Measurements from ENCODE around the gene APOD.

Gene APOD

DNA sequence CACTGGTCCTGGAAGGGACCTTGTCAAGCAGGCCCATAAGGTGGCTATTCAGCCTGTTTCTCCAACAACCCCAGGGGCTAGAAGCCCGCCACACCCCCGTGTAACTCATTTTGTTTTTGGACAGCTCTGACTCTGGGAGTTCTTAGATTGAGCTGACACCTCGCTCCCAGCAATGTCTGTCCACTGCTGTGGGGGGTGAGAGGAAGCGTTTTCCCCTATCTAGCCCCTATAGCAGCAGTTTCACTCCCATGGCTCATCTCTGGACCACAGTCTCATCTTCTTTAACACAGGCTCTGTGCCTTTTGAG is 39.6 kb downstream of the APOD start:
- Histone ChIP-seq H3F3A (ENCODE audit: insufficient read depth, low read length) (peaks cover 38% of the 10 kb centered on the region), H3K9ac (ENCODE audit: low read length) (no peak overlapping the region), H4K20me1 (ENCODE audit: insufficient read depth, low read length) (no peaks in the 10 kb centered on the region), H3K4me1 (ENCODE audit: low read length) (peaks cover 63% of the 10 kb centered on the region), H3K36me3 (replicated peaks; ENCODE audit: insufficient read depth, low read length) (no peaks in the 10 kb centered on the region), H3K27ac (ENCODE audit: low read length) (no peak overlapping the region), H3K27me3 (replicated peaks; ENCODE audit: insufficient read depth, low read length) (no peaks in the 10 kb centered on the region), H3K9me3 (replicated peaks; ENCODE audit: insufficient read depth, low read length) (no peaks in the 10 kb centered on the region), H3K4me2 (ENCODE audit: low read depth, low read length) (no peak overlapping the region), H3K9me2 (replicated peaks; ENCODE audit: insufficient read depth, low read length) (no peaks in the 10 kb centered on the region), H3K79me2 (ENCODE audit: low read length) (peaks cover 44% of the 10 kb centered on the region), H3K4me3 (ENCODE audit: low read length) (no peak overlapping the region), H2AFZ (ENCODE audit: low read length) (no peak overlapping the region)
- TF ChIP-seq, protein P1, sequence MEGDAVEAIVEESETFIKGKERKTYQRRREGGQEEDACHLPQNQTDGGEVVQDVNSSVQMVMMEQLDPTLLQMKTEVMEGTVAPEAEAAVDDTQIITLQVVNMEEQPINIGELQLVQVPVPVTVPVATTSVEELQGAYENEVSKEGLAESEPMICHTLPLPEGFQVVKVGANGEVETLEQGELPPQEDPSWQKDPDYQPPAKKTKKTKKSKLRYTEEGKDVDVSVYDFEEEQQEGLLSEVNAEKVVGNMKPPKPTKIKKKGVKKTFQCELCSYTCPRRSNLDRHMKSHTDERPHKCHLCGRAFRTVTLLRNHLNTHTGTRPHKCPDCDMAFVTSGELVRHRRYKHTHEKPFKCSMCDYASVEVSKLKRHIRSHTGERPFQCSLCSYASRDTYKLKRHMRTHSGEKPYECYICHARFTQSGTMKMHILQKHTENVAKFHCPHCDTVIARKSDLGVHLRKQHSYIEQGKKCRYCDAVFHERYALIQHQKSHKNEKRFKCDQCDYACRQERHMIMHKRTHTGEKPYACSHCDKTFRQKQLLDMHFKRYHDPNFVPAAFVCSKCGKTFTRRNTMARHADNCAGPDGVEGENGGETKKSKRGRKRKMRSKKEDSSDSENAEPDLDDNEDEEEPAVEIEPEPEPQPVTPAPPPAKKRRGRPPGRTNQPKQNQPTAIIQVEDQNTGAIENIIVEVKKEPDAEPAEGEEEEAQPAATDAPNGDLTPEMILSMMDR (IDR thresholded peaks at IDR 0.05; ENCODE audit: low read length), result no peak
- TF ChIP-seq EZH2 (optimal IDR thresholded peaks at IDR 0.05; ENCODE audit: low read depth, low read length) (no peak), EZH2phosphoT487 (IDR thresholded peaks at IDR 0.05; ENCODE audit: low read length) (no peak)
- DNase-seq, result no peak

DNA sequence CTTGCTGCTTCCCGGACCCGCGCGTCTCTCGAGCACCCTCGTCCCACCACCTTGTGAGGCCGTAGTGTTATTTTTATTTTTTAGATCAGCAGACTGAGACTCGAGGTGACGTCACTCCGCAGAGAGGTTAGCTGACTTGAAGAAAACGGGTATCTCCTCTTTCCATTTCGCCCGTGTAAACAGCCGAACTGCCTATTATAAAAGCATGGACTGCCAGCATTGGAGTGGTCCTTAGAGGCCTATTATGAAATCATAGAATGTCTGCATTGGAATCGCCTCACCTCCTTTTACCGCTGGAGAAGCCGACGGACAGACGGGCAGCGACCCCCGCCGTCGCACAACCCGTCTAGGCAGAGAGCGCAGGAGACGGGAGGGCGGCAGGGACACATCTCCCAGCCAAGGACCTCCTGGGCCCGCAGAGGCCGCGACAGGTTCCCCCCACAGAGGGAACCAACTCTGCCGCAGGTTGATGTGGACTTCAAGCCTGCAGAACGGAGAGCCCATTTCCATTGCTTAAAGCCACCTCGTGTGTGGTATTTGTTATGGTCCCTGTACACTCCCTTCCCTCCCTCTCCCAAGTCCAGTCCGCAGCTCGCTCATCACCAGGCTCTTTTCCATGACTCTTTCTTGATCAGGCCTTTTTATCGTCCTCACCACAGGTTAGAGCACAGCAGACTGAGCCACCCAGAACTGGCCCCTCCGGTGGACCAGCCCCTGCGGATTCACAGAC is 40.1 kb downstream of the APOD start:
- H3K9ac ChIP-seq (ENCODE audit: low read length), result peak overlapping the region; percentile 86; the same call in 1 of the 2 replicates
- H3K79me2 ChIP-seq (ENCODE audit: low read length), result peaks cover 49% of the 10 kb centered on the region
- no peaks in the 10 kb centered on the region for H3K36me3 ChIP-seq (replicated peaks; ENCODE audit: insufficient read depth, low read length)
- TF ChIP-seq, protein P1 (IDR thresholded peaks at IDR 0.05; ENCODE audit: low read length), result no peak
- TF ChIP-seq EZH2phosphoT487 (IDR thresholded peaks at IDR 0.05; ENCODE audit: low read length) (no peak), EZH2 (optimal IDR thresholded peaks at IDR 0.05; ENCODE audit: low read depth, low read length) (no peak)
- H3K9me2 ChIP-seq (replicated peaks; ENCODE audit: insufficient read depth, low read length), result no peaks in the 10 kb centered on the region
- H2AFZ ChIP-seq (ENCODE audit: low read length), result peak overlapping the region; percentile 53
- DNase-seq, result no peak
- peak overlapping the region; percentile 85 for H3K4me2 ChIP-seq (ENCODE audit: low read depth, low read length)
- peaks cover 35% of the 10 kb centered on the region for H3F3A ChIP-seq (ENCODE audit: insufficient read depth, low read length)
- no peaks in the 10 kb centered on the region for H3K9me3 ChIP-seq (replicated peaks; ENCODE audit: insufficient read depth, low read length)
- no peaks in the 10 kb centered on the region for H3K27me3 ChIP-seq (replicated peaks; ENCODE audit: insufficient read depth, low read length)
- peak overlapping the region; percentile 71 for H3K4me3 ChIP-seq (ENCODE audit: low read length)
- peak overlapping the region; percentile 66; the same call in 1 of the 2 replicates for H3K27ac ChIP-seq (ENCODE audit: low read length)
- H3K4me1 ChIP-seq (ENCODE audit: low read length), result peaks cover 64% of the 10 kb centered on the region
- no peaks in the 10 kb centered on the region for H4K20me1 ChIP-seq (ENCODE audit: insufficient read depth, low read length)

DNA sequence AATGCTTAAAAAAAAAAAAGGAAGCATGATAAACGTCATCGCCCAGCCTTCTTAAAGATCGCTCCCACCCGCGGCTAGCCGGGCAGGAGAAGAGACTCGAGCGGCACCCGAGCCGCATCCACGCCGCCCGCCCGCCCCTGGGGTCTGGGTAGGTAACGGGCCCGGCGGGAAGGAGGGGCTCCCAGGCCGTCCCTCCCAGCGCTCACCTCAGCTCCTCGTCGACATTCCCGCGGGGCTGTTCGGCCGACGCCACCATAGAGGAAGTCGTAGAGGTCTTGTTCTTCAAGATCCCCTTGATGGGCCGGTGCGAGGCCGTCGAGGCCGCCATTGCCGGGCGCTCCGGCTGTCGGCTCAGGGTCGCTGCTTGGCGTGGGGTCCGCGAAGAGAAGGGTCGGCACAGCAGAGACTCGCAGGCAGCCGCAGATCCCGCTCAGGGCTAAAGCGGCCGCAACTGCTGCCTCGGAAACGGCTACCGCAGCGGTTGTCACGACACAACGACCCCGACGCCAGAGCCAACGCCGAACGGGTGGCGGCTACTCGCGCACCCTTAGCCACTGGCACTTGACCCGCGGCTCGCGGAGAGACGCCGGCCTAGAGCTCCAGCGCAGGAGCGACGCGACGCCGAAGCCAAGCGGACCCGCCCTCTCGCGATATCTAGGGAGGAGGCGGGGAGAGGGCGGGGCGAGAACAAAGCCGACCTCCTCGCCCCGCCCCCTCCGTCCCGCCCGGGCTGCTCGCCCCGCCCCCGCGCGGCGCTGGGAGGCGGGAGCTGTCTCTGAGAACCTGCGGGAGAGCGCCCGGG is 40.8 kb downstream of the APOD start, which contains the start of gene PPP1R2:
PPP1R2 (minus strand) TSS at position 628 of the 802 bp plus-strand sequence; CDS start at position 328, 300 bp downstream.
- peak; percentile 97 for DNase-seq
- Histone ChIP-seq H3K9me3 (replicated peaks; ENCODE audit: insufficient read depth, low read length) (no peaks in the 10 kb centered on the region), H3K27ac (ENCODE audit: low read length) (peak within 1 kb of the TSS; percentile 66; the same call in 1 of the 2 replicates), H3K4me3 (ENCODE audit: low read length) (peak within 1 kb of the TSS; percentile 71), H3K36me3 (replicated peaks; ENCODE audit: insufficient read depth, low read length) (no peaks in the 10 kb centered on the region), H3K27me3 (replicated peaks; ENCODE audit: insufficient read depth, low read length) (no peaks in the 10 kb centered on the region), H3K4me2 (ENCODE audit: low read depth, low read length) (peak within 1 kb of the TSS; percentile 85), H3K79me2 (ENCODE audit: low read length) (peaks cover 53% of the 10 kb centered on the region), H3F3A (ENCODE audit: insufficient read depth, low read length) (peaks cover 38% of the 10 kb centered on the region), H3K4me1 (ENCODE audit: low read length) (peaks cover 66% of the 10 kb centered on the region), H2AFZ (ENCODE audit: low read length) (peak within 1 kb of the TSS; percentile 53), H3K9ac (ENCODE audit: low read length) (peak within 1 kb of the TSS; percentile 86), H3K9me2 (replicated peaks; ENCODE audit: insufficient read depth, low read length) (no peaks in the 10 kb centered on the region), H4K20me1 (ENCODE audit: insufficient read depth, low read length) (no peaks in the 10 kb centered on the region)
- TF ChIP-seq EZH2 (optimal IDR thresholded peaks at IDR 0.05; ENCODE audit: low read depth, low read length) (no peak), EZH2phosphoT487 (IDR thresholded peaks at IDR 0.05; ENCODE audit: low read length) (no peak)

All from MM.1S (cell line).